A673 (cell line): Measurements from ENCODE around the gene LARP4.

Experiments
- EZH2 ChIP-seq: fragments of 200-600 bp; sonication (generic); IDR thresholded peaks from 2 replicates; pipeline ENCODE4 v1.6.1; 2017; ENCODE audit warnings: borderline replicate concordance, low read depth, mild to moderate bottlenecking, mixed read lengths, antibody characterized with exemption, low read length; ENCODE audit not compliant: poor library complexity, severe bottlenecking
- TF ChIP-seq, protein P1 (sequence below): fragments of 300-800, 200-600 bp; sonication (generic); conservative IDR thresholded peaks from 2 replicates; pipeline ENCODE4 v1.5.1; 2017; ENCODE audit warnings: low read depth, mild to moderate bottlenecking, antibody characterized with exemption, low read length, moderate library complexity, mixed read lengths

DNA sequence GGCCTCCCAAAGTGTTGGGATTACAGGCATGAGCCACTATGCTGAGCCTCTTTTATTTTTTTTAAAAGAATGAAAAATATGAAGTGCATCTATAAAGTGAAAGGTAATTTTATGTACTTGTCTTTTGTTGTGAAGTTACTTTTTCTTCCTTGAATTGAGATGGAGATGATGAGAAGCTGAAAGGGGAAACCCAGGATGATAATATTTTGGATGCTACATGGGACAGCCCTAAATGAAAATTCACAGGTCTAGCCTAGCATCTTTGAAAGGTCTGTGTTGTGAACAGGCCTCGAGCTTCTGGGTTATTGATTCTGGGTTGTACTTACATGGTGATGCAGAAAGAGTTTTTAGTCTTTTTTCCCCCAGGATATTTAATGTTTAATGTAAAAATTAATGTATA, 118.7 kb downstream of the LARP4 start:
- TF ChIP-seq, protein P1, sequence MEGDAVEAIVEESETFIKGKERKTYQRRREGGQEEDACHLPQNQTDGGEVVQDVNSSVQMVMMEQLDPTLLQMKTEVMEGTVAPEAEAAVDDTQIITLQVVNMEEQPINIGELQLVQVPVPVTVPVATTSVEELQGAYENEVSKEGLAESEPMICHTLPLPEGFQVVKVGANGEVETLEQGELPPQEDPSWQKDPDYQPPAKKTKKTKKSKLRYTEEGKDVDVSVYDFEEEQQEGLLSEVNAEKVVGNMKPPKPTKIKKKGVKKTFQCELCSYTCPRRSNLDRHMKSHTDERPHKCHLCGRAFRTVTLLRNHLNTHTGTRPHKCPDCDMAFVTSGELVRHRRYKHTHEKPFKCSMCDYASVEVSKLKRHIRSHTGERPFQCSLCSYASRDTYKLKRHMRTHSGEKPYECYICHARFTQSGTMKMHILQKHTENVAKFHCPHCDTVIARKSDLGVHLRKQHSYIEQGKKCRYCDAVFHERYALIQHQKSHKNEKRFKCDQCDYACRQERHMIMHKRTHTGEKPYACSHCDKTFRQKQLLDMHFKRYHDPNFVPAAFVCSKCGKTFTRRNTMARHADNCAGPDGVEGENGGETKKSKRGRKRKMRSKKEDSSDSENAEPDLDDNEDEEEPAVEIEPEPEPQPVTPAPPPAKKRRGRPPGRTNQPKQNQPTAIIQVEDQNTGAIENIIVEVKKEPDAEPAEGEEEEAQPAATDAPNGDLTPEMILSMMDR: no peak
- no peak for TF ChIP-seq EZH2
